Measurements from ENCODE around the gene PRLHR. TPM values are rescaled to one million over a fixed set of nuclear protein-coding genes. Genes with fewer than 3 reads are reported as not detected.

PRLHR gene
- total RNA-seq, 2 experiments from 2014 or later, result not detected

DNA sequence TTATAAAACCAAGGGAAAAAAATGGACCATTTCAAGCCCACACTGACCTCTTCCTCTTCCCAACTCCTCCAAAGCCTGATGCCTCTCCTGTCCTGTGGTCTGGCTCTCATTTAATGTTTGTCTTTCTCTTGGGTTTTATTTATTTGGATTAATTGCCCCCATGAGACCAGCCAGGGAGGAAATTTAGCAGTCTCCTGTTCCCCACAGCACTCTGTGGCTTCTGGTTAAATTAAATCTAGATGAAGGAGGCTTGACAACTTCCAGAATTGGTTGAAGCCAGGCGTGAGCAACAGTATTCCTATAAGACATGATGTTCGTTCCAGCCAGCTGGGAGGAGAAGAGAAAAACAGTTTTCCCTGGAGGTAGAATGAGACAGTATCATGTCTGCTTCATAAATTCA is 15.1 kb upstream of the PRLHR start:
- POLR2A ChIA-PET, result interaction anchor here (1.2 kb wide), 1 partner anchor 14 kb away, joined by 3 read pairs; no protein-coding TSS in a partner anchor
- no peaks in the 10 kb centered on the region for H3K36me3 Mint-ChIP-seq
- CTCF ChIA-PET, result no interaction called here
- H3K27me3 Mint-ChIP-seq, result no peaks in the 10 kb centered on the region
- peaks cover 14% of the 10 kb centered on the region for H3K9me3 Mint-ChIP-seq
- H3K27ac Mint-ChIP-seq, result no peak overlapping the region
- no peak for DNase-seq
- no peak overlapping the region for H3K4me3 Mint-ChIP-seq
- H3K4me1 Mint-ChIP-seq (ENCODE audit: low read depth), result no peaks in the 10 kb centered on the region
- intact Hi-C loops (cut with micrococcal nuclease), result no loop called here

DNA sequence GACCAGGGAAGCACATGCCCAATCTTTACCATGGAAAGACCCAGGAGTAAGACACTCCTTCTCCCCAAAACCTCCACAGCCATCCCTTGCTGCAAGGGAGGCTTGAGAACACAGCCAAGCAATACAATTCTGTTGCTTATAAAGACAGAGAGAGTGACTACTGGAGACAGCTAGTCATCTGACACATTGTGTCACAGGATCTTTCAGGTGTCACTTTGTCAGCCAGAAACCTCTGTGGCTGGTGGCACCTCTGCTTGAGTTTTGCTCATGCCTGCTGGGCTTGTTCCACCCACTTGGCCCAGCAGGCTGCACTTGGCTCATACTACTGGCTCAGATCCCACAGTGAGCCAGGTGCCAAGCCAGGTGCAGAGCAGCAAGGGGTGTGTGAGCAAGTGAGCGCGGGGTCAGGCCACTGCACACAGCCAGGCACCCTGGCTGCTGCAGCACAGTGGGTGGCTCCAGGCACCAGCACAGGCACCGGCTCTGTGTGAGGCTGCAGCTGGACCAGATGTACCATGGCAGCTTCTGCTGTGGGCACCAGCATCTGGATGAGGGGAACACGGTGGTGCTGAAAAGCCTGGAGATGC is 12.4 kb upstream of the PRLHR start:
- Mint-ChIP-seq H3K9me3 (peaks cover 14% of the 10 kb centered on the region), H3K27me3 (no peaks in the 10 kb centered on the region), H3K27ac (no peak overlapping the region), H3K36me3 (no peaks in the 10 kb centered on the region), H3K4me1 (ENCODE audit: low read depth) (no peaks in the 10 kb centered on the region), H3K4me3 (no peak overlapping the region)
- ChIA-PET POLR2A (no interaction called here), CTCF (no interaction called here)
- no peak for DNase-seq
- intact Hi-C loops (cut with micrococcal nuclease), result no loop called here

DNA sequence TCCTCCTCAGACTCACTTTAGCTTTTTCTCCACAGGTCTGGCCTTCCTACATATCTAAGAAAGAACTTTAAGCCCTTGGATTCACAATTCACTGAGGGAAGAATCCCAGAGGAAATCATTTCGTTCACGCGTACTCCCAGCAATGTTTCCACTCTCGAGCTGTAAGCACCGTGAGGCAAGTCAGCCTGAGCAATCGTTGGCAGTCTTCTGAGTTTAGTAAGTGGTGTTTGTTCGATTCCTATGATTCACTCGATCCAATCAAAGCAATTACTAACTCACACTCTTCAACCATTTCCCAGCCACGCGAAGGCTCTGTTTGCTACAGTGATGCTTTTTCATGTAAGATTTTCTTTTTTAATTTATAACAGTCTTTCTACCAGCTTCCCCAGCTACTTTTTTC is 10.2 kb upstream of the PRLHR start:
- POLR2A ChIA-PET, result no interaction called here
- Mint-ChIP-seq H3K4me3 (no peak overlapping the region), H3K27me3 (no peaks in the 10 kb centered on the region), H3K4me1 (ENCODE audit: low read depth) (no peaks in the 10 kb centered on the region), H3K27ac (no peak overlapping the region), H3K9me3 (peaks cover 14% of the 10 kb centered on the region), H3K36me3 (no peaks in the 10 kb centered on the region)
- intact Hi-C loops (cut with micrococcal nuclease), result no loop called here
- CTCF ChIA-PET, result no interaction called here
- no peak for DNase-seq

DNA sequence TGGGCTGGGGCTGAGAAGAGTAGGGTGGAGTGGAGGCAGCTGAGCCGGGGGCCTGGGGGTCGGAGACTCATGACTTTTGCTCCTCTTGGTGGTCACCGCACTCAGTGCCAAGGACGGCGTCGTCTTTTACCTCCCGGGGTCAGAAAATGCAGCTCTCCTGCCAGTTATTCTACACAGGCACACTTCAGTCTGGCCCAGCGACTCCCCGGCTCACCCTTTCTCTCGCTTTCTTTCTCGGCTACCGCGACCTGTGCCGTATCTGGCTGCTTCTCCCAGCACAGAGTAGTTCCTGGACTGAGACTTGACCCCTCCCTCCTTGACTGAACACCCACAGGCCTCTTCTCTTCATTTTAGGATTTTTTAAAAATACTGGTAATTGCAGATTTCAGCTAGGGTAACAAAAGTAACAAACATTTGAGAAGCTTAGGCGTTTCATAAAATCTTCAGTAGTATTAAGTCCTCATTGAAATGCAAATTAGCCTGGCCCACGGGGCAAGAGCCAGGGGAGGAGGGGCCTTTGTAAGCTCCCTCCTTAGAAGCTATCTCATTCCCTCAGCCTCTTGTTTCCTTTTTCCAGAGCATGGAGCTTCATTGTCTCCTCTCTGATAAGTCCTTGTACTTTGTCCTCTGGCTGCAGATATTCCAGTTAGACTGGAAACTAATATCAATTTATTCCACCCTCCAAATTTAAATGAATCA is 1.1 kb upstream of the PRLHR start:
- no peaks in the 10 kb centered on the region for H3K9me3 Mint-ChIP-seq
- H3K27ac Mint-ChIP-seq, result no peak overlapping the region

DNA sequence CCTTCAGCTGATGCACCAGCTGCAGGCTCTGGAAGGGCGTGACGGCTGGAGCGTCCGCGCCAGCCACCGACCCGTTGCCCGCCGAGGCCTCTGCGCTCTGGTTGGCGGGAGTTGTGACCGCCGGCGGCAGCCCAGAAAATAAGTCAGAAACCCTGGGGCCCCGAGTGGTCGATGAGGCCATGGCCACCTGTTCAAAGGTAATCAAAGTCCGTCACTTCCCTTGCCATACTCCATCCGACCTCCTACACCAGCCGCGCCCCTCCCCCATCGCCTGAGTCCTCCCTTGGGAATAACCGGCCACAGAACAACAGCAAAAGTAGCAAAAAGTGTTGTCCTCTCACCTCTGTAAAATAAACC is 406 bp downstream of the PRLHR start:
- no peak overlapping the region for H3K4me3 Mint-ChIP-seq
- no peak for DNase-seq
- H3K36me3 Mint-ChIP-seq, result no peaks in the 10 kb centered on the region
- ChIA-PET POLR2A (no interaction called here), CTCF (interaction anchor here (0.6 to 1.5 kb wide), 4 partner anchors 8 to 158 kb away, joined by 3 to 12 read pairs (median 4); no protein-coding TSS in a partner anchor)
- H3K27me3 Mint-ChIP-seq, result peaks cover 52% of the 10 kb centered on the region
- intact Hi-C loops (cut with micrococcal nuclease), result no loop called here
- H3K4me1 Mint-ChIP-seq (ENCODE audit: low read depth), result peaks cover 18% of the 10 kb centered on the region
- no peaks in the 10 kb centered on the region for H3K9me3 Mint-ChIP-seq
- H3K27ac Mint-ChIP-seq, result no peak overlapping the region

More for the DNA sequence above, 1.1 kb upstream of the PRLHR start:
- Mint-ChIP-seq H3K36me3 (no peaks in the 10 kb centered on the region), H3K27me3 (peaks cover 52% of the 10 kb centered on the region), H3K4me1 (ENCODE audit: low read depth) (peaks cover 18% of the 10 kb centered on the region), H3K4me3 (no peak overlapping the region)
- CTCF ChIA-PET, result interaction anchor here (0.7 to 1.2 kb wide), 5 partner anchors 28 to 158 kb away, joined by 3 to 5 read pairs (median 3); no protein-coding TSS in a partner anchor
- no peak for DNase-seq
- intact Hi-C loops (cut with micrococcal nuclease), result no loop called here
- POLR2A ChIA-PET, result interaction anchor here (1.2 kb wide), 1 partner anchor 14 kb away, joined by 3 read pairs; no protein-coding TSS in a partner anchor

DNA sequence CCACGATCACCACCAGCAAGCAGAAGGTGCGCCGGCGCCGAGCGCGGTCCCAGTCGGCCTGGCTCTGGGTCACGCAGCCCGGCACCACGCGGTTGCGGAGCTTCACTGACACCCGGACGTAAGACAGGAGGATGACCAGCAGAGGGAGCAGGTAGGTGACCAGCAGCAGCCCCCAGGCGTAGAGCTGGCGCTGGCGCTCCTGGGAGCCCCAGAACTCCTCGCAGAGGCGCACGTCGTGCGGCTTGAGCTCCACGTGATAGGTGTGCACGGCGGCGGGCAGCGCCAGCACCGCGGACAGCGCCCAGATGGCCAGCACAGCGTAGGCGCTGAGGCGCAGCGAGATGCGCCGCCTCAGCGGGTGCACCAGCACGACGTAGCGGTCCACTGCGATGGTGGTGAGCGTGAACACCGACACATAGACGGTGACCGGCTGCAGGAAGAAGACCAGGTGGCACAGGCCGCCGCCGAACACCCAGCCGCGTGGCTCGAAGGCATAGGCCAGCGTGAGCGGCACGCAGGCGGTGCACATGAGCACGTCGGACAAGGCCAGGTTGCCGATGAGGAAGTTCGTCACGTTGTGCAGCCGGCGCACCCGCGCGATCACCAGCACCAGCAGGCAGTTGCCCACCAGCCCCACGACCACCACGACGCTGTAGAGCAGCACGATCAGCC is 920 bp downstream of the PRLHR start:
- H3K36me3 Mint-ChIP-seq, result no peaks in the 10 kb centered on the region
- H3K27ac Mint-ChIP-seq, result no peak overlapping the region
- intact Hi-C loops (cut with micrococcal nuclease), result no loop called here
- H3K4me3 Mint-ChIP-seq, result no peak overlapping the region
- peak; percentile 36 for DNase-seq
- H3K27me3 Mint-ChIP-seq, result peaks cover 51% of the 10 kb centered on the region
- CTCF ChIA-PET, result interaction anchor here (0.6 to 1.6 kb wide), 7 partner anchors 8 to 158 kb away, joined by 3 to 12 read pairs (median 4); no protein-coding TSS in a partner anchor
- peaks cover 18% of the 10 kb centered on the region for H3K4me1 Mint-ChIP-seq (ENCODE audit: low read depth)
- H3K9me3 Mint-ChIP-seq, result no peaks in the 10 kb centered on the region
- POLR2A ChIA-PET, result no interaction called here

DNA sequence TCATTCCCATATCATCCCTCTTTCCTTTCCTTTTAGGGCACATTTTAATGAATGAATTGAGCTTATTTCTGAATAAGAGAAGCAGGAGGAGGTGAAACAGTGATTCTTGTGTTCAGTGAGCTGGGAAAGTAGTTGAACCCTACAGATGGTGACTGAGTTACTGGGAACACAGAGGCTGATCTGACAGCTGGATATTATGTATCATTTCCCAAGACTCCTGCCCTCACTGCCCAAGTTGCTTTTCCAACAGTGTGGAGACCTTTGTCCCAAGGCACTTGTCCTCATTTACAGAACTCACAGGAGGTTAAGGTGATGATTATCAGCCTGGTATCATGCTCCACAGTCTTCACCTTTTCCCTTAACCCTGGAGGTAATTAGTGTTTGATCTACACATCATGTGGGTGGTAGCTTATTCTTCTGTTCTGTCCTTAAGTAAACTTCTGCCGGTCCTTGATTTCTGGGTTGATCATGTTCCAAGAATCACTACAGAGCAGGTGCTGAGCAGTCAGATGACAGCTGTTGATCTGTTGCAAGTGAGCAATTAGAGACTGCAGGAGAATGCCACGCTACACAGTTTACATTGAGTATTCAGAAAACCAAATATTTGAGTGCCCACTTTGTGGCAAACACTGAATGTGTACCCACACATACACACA is 2.6 kb downstream of the PRLHR start:
- intact Hi-C loops (cut with micrococcal nuclease), result no loop called here
- CTCF ChIA-PET, result interaction anchor here (1.6 to 2.0 kb wide), 2 partner anchors 23 to 128 kb away, joined by 6 to 7 read pairs; no protein-coding TSS in a partner anchor
- H3K27me3 Mint-ChIP-seq, result peaks cover 49% of the 10 kb centered on the region

DNA sequence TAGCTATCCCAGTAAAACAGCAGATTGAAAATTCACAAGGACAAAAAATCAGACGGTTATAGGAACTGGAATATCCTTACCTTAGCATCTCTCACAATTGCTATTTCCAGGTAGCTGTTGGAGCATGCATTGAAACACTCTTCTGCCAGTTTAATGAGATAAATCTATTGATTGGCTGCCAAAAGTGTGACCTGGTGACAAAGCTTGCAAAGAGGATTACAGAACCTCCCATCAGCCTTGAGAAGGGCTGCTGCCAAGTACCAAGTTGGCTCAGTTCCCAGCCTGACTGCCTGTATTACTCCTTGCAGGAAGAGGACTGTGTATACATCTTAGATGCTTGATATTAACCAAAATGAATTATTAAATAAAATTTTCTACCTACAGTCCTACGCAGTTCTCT is 5.1 kb downstream of the PRLHR start:
- Mint-ChIP-seq H3K9me3 (no peaks in the 10 kb centered on the region), H3K4me3 (no peak overlapping the region), H3K27ac (no peak overlapping the region), H3K27me3 (peaks cover 32% of the 10 kb centered on the region), H3K4me1 (ENCODE audit: low read depth) (peaks cover 5% of the 10 kb centered on the region), H3K36me3 (no peaks in the 10 kb centered on the region)
- intact Hi-C loops (cut with micrococcal nuclease), result no loop called here
- POLR2A ChIA-PET, result no interaction called here
- CTCF ChIA-PET, result interaction anchor here (1.1 kb wide), 1 partner anchor 131 kb away, joined by 3 read pairs; no protein-coding TSS in a partner anchor
- DNase-seq, result no peak

More for the DNA sequence above, 2.6 kb downstream of the PRLHR start:
- Mint-ChIP-seq H3K9me3 (no peaks in the 10 kb centered on the region), H3K36me3 (no peaks in the 10 kb centered on the region), H3K27ac (no peak overlapping the region), H3K4me1 (ENCODE audit: low read depth) (peaks cover 18% of the 10 kb centered on the region), H3K4me3 (no peak overlapping the region)
- POLR2A ChIA-PET, result no interaction called here
- DNase-seq, result no peak

DNA sequence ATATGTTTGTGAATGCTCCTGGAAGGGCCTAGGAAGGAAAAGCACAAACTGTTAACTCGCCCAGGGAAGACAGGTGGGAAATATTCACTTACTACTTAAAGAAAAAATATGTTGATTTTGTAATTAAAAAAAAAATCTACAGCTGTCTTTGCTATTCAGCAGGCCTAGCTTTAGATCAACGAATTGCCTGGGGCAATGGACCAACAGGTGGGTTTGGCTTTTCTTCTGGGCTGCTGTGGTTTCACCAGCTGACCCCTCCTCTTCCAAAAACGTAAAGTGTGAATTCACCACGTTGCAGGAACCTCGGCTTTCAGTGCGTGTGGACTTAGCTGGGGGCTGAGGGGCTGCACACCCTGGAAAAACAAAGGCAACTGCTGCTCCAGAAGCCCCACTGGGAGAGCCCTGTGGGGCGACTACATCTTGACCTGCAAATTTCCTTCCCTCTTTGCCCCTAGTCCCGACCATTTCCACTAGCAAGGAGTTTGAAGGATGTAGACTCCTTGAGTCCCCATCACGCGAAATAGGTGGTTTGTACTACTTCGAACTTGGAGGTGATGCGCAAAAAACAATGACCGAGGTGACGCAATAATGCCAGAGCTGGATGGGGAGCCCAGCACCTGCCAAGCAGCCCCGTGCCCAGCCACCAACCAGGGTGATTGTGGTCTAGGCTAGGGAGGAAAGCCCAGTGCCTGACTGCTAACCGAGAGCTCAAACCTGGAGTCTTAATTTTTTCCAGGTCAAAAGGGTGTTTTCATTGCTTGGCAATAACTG is 7.4 kb downstream of the PRLHR start:
- intact Hi-C loops (cut with micrococcal nuclease), result no loop called here
- no peak overlapping the region for H3K4me3 Mint-ChIP-seq
- H3K27me3 Mint-ChIP-seq, result peaks cover 10% of the 10 kb centered on the region
- ChIA-PET POLR2A (no interaction called here), CTCF (interaction anchor here (0.7 kb wide), 1 partner anchor 714 kb away, joined by 3 read pairs; no protein-coding TSS in a partner anchor)
- no peak overlapping the region for H3K27ac Mint-ChIP-seq
- DNase-seq, result no peak
- H3K36me3 Mint-ChIP-seq, result no peaks in the 10 kb centered on the region
- no peaks in the 10 kb centered on the region for H3K4me1 Mint-ChIP-seq (ENCODE audit: low read depth)
- no peaks in the 10 kb centered on the region for H3K9me3 Mint-ChIP-seq

DNA sequence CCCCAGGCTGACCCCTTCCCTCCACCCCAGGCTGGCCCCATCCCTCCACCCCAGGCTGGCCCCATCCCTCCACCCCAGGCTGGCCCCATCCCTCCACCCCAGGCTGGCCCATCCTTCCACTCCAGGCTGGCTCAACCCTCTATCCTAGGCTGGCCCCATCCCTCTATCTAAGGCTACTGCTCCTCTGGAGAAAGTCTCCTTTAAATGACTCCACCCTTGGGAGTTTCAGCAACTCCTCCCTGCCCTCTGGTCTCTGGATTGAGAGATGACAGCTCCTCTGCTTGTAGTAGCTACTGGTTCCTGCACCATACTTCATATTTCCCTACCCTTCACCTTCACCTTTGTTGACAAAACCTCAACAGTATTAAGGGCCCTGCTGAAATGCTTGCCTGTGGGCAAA is 8.5 kb downstream of the PRLHR start:
- no peak for DNase-seq
- no peak overlapping the region for H3K4me3 Mint-ChIP-seq
- H3K27ac Mint-ChIP-seq, result no peak overlapping the region

DNA sequence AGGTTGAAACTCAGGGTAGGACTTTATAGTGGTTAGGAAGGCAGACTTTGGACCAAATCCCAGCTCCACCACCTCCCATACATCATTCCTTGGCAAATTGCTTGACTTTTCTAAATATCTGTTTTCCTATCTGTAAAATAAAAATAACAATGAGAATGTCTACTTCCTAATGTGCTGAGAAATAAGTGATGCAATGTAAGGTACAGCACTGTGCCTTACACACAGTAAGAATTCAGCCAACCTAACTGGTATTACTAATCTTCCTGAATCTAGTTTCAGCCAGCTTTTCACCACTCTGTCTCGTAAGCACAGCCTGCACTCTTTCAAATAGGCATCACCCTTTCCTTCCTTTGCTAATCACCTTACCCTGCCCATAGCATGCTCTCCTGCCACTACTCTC is 9.7 kb downstream of the PRLHR start:
- H3K27me3 Mint-ChIP-seq, result no peaks in the 10 kb centered on the region
- H3K27ac Mint-ChIP-seq, result no peak overlapping the region
- H3K36me3 Mint-ChIP-seq, result no peaks in the 10 kb centered on the region
- H3K4me3 Mint-ChIP-seq, result no peak overlapping the region
- H3K9me3 Mint-ChIP-seq, result no peaks in the 10 kb centered on the region
- H3K4me1 Mint-ChIP-seq (ENCODE audit: low read depth), result no peaks in the 10 kb centered on the region
- ChIA-PET POLR2A (no interaction called here), CTCF (no interaction called here)
- no peak for DNase-seq
- intact Hi-C loops (cut with micrococcal nuclease), result no loop called here

More for the DNA sequence above, 8.5 kb downstream of the PRLHR start:
- ChIA-PET POLR2A (no interaction called here), CTCF (no interaction called here)
- Mint-ChIP-seq H3K36me3 (no peaks in the 10 kb centered on the region), H3K9me3 (no peaks in the 10 kb centered on the region), H3K4me1 (ENCODE audit: low read depth) (no peaks in the 10 kb centered on the region), H3K27me3 (no peaks in the 10 kb centered on the region)
- intact Hi-C loops (cut with micrococcal nuclease), result no loop called here

Measured in activated CD4-positive, alpha-beta memory T cell treated with anti-CD3 and anti-CD28 coated beads for 36 hours (primary cell).